GM12878 (cell line): ENCODE measurements around the gene PRUNE2.

Source experiments
- CEBPB ChIP-seq, 2 experiments: fragments of 150-350 bp in 1 of 2; IDR thresholded peaks; 2 replicates each; pipeline ENCODE4 v1.6.1; 2012 to 2014; ENCODE audit warnings: low read depth in 2 of 2, low read length in 2 of 2, borderline replicate concordance in 1 of 2, inconsistent platforms in 1 of 2
- EZH2 ChIP-seq: IDR thresholded peaks from 2 replicates; pipeline ENCODE4 v1.6.1; 2012; ENCODE audit warnings: low read depth, mild to moderate bottlenecking, control low read depth, inconsistent platforms, low read length, borderline replicate concordance; ENCODE audit not compliant: control insufficient read depth
- JUNB ChIP-seq: IDR thresholded peaks from 2 replicates; pipeline ENCODE4 v1.6.1; 2016; ENCODE audit warnings: antibody characterized with exemption, mild to moderate bottlenecking
- JUND ChIP-seq: IDR thresholded peaks from 2 replicates; pipeline ENCODE4 v1.6.1; 2012; ENCODE audit warnings: low read depth, mild to moderate bottlenecking, low read length, improper control_type of control experiment, moderate library complexity
- MEF2A ChIP-seq: IDR thresholded peaks from 2 replicates; pipeline ENCODE4 v1.6.1; 2011; ENCODE audit warnings: low read depth, mild to moderate bottlenecking, low read length, moderate library complexity; ENCODE audit not compliant: insufficient read depth
- MXI1 ChIP-seq: fragments of 150-350 bp; IDR thresholded peaks from 2 replicates; pipeline ENCODE4 v1.6.1; 2011; ENCODE audit warnings: low read depth, mild to moderate bottlenecking, inconsistent platforms, low read length, improper control_type of control experiment
- MYC ChIP-seq: IDR thresholded peaks from 2 replicates; pipeline ENCODE4 v1.6.1; 2011; ENCODE audit warnings: mild to moderate bottlenecking, low read length, moderate library complexity, inconsistent platforms; ENCODE audit not compliant: insufficient read depth, insufficient replicate concordance, insufficient read length, severe bottlenecking
- POLR2A ChIP-seq: IDR thresholded peaks from 2 replicates; pipeline ENCODE4 v1.6.1; 2011; ENCODE audit warnings: low read depth, mild to moderate bottlenecking, low read length
- POLR2AphosphoS5 ChIP-seq: IDR thresholded peaks from 2 replicates; pipeline ENCODE4 v1.6.1; 2011; ENCODE audit warnings: mild to moderate bottlenecking, low read length, inconsistent platforms
- SREBF2 ChIP-seq: IDR thresholded peaks from 2 replicates; pipeline ENCODE4 v1.6.1; 2012; ENCODE audit warnings: mild to moderate bottlenecking, low read length
- STAT3 ChIP-seq: IDR thresholded peaks from 2 replicates; pipeline ENCODE4 v1.6.1; 2011; ENCODE audit warnings: low read depth, low read length, improper control_type of control experiment
- TARDBP ChIP-seq: IDR thresholded peaks from 2 replicates; pipeline ENCODE4 v1.6.1; 2016; ENCODE audit warnings: borderline replicate concordance
- TF ChIP-seq, protein P1 (sequence below), 3 experiments: IDR thresholded peaks in 2 of 3; conservative IDR thresholded peaks in 1 of 3; 2 replicates each; pipeline ENCODE4 v1.5.1; 2011; ENCODE audit warnings: low read depth in 3 of 3, low read length in 3 of 3, mild to moderate bottlenecking in 3 of 3, control low read depth in 2 of 3, moderate library complexity in 2 of 3, inconsistent platforms in 1 of 3, mixed read lengths in 1 of 3; ENCODE audit not compliant: control insufficient read depth in 2 of 3, insufficient read depth in 1 of 3; ENCODE audit errors: extremely low read depth in 1 of 3
- TF ChIP-seq, protein P2 (sequence below): IDR thresholded peaks from 2 replicates; pipeline ENCODE4 v1.6.1; 2011; ENCODE audit warnings: borderline replicate concordance, low read depth, mild to moderate bottlenecking, moderate library complexity, mixed read lengths, low read length; ENCODE audit not compliant: insufficient read depth; ENCODE audit errors: extremely low read length

DNA sequence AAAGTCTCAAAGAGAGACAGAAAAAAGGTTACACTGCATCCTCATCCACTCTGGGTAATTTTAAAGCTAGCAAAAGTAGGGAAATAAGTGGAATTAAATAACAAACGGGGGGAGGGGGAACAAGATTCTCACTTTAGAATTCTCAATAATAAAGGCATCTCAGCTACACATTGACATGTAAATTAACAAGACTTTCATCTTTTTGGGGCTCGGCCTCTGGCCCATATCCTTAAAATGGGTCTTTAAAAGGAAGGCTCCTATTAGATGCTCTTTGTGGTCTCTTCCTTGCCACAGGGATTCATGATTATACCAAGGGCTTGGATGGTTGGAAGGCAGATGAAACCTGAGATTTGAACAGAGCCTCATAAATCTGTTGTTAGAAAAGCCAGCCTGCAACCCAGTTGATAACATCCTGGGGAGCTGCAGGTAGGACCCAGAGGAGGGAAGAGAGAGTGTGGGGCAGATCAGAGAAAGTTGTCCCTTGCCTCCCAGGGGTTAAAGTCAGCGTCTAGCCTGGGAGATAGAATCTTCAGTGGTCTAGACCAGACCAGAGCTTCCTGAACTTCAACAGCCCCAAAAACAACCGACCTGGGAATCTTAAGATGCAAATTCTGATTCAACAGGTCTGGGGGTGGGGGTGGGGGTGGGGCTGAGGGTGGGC is 311.0 kb downstream of the PRUNE2 start:
- TF ChIP-seq, protein P1, sequence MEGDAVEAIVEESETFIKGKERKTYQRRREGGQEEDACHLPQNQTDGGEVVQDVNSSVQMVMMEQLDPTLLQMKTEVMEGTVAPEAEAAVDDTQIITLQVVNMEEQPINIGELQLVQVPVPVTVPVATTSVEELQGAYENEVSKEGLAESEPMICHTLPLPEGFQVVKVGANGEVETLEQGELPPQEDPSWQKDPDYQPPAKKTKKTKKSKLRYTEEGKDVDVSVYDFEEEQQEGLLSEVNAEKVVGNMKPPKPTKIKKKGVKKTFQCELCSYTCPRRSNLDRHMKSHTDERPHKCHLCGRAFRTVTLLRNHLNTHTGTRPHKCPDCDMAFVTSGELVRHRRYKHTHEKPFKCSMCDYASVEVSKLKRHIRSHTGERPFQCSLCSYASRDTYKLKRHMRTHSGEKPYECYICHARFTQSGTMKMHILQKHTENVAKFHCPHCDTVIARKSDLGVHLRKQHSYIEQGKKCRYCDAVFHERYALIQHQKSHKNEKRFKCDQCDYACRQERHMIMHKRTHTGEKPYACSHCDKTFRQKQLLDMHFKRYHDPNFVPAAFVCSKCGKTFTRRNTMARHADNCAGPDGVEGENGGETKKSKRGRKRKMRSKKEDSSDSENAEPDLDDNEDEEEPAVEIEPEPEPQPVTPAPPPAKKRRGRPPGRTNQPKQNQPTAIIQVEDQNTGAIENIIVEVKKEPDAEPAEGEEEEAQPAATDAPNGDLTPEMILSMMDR (IDR thresholded peaks at IDR 0.05 in 2 of 3, conservative IDR thresholded peaks at IDR 0.05 in 1 of 3; ENCODE audit: control insufficient read depth in 2 of 3, extremely low read depth in 1 of 3, insufficient read depth in 1 of 3, low read depth in 3 of 3, low read length in 3 of 3) = no peak
- no peak for TF ChIP-seq TARDBP
- no peak for TF ChIP-seq MEF2A
- no peak for TF ChIP-seq CEBPB (IDR thresholded peaks at IDR 0.05; ENCODE audit: borderline replicate concordance in 1 of 2, low read depth in 2 of 2, low read length in 2 of 2)
- no peak for TF ChIP-seq JUND
- TF ChIP-seq SREBF2 = no peak
- TF ChIP-seq, protein P2, sequence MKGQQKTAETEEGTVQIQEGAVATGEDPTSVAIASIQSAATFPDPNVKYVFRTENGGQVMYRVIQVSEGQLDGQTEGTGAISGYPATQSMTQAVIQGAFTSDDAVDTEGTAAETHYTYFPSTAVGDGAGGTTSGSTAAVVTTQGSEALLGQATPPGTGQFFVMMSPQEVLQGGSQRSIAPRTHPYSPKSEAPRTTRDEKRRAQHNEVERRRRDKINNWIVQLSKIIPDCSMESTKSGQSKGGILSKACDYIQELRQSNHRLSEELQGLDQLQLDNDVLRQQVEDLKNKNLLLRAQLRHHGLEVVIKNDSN = no peak
- no peak for TF ChIP-seq POLR2A
- TF ChIP-seq MYC = no peak
- TF ChIP-seq POLR2AphosphoS5 = no peak
- TF ChIP-seq JUNB = no peak
- no peak for TF ChIP-seq EZH2
- TF ChIP-seq STAT3 = no peak
- TF ChIP-seq MXI1 = no peak
